HG02943 (cell line): ENCODE data around the gene RTP3.

Experiments
- ATAC-seq: cut with Tn5 transposase; IDR thresholded peaks from one replicate; pipeline ENCODE4 v1.9.1; 2021; ENCODE audit warnings: mild to moderate bottlenecking, low read depth, moderate library complexity; ENCODE audit not compliant: unreplicated experiment

The RTP3 gene

DNA sequence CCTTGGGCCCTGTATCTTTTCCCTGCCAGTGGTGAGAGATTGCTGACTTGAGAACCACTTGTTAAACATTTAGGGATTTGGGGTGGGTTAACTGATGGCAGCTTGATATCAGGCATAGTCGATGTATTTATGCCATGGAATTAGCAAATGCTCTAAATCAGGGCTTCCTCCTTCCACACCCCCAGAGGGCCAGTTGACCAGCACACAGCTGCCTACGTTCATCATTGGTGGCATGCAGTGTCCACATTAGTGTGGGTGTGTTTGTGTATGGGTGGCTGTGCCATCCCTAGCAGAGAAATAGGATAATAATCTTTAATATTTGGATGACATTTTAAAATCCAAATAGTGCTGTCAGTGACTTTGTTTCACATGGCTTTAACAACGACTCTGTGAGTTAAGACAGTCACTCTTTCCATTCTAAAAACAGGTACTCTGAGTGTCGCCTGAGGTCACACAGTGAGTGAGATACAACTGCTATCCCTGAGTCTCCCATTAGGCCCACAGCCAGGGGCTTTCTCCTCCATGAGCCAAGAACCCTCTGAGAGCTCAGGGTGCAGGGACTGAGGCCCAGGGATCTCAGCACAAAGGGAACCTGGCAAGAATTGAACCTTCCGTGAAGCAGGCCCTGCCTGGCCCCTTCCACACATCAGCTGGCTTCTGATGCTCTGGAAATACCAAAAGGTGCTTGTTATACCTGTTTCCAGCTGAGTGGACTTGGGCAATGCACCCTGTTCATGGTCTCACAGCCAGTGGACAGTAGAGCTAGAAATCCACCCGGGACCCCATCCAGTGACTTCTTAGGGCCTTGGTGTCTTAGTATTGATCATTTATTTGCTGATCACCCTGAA is 28.8 kb upstream of the RTP3 start:
- ATAC-seq, result no peak

DNA sequence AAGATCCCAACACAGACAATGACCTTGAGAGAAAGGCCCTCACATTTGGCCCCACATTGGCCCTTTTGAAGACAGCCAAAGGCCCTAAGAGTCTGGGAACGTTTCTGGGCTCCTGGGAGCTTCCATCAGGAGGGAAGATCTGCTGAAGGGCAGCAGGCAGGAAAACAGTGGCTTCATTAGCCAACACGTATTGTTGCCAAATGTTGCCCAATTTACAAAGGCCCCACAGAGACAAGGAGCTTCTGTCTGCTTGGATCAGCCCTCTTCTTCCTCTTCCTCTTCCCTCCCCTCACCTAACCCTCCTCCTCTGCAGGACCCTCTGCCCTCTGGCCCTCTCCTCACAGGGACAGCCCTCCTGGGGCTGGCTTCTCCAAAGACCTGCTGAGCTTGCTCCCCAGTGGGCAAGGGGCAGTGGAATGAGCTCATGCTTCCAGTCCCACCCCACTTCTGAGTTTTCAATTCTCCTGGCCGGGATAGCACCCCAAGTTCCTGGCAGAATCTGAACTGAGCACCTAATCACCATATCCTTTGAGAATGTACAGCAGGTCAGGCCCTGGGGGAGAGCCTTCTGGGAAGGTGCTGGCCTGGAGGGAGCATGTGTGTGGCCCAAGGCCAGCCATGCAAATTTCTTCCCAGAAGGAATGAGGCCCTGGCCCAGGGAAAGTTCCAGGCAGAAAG is 28.0 kb upstream of the RTP3 start:
- no peak for ATAC-seq

DNA sequence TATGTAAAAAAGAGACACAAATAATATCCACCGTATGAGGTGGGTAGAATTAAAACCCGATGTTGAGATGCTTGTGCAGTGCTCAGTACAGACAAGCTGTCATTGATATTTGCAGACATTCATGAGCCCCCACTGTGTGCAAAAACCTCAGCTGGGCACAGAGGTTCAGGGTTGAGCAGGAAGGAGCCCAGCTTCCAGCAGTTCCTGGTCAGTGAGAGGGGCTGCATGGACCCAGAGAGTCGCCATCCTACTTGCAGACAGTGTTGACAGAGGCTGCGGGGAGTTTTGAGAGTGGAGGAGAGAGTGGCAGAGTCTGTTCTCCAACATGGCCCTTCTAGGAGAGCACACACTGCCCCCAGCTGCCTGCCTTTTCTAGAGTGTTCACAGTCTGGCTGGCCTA is 26.9 kb upstream of the RTP3 start:
- ATAC-seq, result no peak

DNA sequence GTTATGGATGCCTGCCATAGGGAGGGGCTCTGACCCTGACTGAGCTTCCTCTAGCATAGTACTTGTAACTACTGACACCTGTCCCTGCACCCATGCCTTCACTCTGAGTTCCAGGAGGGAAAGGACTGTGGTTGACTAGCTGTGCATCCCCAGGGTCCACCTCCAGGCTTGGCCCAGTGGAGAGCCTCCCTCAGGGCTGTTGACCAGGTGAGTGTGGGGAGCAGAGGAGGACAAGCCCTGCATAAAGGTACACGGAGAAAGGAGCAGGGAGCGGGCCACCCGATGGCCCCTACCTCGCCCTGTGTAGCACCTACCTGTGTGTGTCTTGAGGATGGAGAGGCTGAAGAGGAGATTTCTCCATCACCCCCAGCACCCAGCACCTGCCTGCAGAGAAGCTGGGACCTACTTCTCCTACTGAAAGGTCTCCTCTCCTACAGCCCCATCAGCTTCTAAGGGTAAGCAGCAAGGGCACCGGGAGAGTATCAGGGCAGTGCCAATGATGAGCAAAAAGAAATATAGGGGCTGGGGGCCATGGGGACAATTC is 26.3 kb upstream of the RTP3 start:
- ATAC-seq, result no peak

DNA sequence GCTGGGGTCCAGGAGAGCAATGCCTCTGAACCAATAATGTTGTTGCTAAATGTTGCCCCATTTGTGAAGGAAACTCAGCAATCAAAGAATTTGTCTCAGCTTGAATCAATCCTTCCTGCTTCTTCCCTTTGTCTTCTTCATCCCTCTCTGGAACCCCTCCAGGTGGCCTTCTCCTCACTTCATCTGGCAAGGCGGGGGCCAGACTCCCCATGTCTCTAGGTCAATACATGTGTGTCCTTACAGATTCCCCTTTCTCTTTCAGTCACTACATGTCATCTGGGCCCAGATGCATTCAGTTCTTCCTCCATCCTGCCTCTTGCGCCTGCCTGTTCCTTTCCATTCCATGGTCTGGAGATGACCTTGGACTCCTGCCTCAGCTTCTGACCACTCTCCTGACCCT is 25.0 kb upstream of the RTP3 start:
- ATAC-seq, result no peak

DNA sequence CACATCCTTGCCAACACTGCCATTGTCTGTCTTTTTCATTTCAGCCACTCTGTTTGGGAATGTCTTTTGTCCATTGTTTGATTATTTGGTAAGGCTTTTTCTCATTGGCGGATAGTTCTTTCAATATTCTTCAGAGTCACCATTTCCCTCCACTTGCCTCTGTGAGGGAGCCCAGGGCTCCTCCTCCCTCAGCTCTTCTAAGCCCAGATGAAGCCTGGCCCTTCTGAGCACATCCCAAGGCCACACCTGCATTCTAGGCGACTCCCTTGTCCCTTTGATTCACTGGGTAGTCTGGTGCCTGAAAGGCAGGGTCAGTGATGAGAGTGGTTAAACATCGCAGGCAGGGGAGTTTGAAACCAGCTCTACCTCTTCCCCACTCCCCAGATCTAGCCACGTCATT is 20.6 kb upstream of the RTP3 start:
- ATAC-seq, result no peak

DNA sequence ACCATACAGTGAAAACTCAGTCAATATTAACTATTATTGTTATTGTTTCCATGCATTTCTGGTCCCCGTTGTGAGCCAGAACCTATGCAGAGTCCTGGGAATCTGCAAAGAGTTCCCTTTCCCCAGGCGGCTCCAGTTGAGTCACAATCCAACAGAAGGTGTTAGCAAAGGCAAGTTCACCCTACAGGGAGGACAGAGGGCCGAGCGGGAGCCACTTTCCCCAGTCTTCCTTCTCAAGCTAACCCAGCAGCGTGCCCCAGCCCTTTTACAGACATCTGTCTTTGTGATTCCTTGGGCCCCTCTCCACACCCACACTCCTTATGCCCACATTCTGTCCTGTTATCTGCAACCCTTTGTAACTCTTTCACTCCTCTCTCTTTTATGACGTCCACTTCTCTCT is 20.0 kb upstream of the RTP3 start:
- no peak for ATAC-seq

DNA sequence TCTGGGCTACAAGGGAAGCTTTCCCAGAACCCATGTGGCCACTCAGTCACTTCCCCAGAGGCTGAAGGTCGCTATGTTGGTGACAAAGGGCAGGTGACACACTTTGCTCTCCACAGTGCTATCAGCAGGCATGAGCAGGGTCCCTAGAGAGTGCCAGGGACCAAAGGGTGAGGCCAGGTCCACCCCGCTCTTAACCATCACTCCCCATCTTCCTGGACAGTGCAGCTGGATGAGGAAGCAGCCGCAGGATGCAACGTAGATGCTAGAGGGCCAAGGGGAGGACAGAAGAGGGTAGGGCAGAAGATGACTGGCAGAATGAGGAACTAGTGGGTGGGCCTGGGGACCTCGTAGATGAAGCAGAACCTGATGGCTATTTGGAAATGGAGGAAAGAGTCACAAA is 19.4 kb upstream of the RTP3 start:
- no peak for ATAC-seq

DNA sequence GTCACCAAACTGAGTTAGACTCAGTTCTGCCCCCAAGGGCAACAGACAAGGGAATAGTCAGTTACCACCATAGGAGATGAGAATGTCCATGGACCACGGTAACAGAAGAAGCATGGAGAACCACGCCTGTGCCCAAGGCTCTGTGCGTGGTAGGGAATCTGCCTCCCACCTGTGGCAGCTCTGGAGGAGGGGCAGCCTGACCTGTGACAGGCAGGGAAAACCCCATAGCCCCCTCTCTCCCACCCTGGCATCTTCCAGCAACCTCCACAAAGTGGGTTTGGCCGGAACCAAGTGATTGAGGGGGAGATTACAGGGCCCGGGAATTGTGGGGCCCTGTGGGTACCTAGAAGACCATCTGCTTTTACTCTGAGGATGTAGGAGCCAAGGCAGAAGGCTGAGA is 18.8 kb upstream of the RTP3 start:
- no peak for ATAC-seq

DNA sequence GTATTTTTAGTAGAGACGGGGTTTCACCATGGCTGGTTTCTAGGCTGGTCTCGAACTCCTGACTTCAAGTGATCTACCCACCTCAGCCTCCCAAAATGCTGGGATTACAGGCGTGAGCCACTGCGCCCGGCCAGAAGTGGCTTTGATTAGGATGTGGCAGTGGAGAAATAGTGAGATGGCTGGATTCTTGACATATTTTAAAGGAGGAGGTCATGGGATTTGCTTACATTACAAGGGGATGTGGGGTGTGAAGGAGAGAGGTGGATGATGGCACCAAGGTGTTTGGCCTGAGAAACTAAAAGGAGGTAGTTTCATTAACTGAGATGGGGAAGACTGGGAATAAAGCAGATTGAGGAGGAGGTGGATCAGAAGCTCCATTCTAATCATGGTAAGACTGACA is 18.1 kb upstream of the RTP3 start:
- no peak for ATAC-seq

DNA sequence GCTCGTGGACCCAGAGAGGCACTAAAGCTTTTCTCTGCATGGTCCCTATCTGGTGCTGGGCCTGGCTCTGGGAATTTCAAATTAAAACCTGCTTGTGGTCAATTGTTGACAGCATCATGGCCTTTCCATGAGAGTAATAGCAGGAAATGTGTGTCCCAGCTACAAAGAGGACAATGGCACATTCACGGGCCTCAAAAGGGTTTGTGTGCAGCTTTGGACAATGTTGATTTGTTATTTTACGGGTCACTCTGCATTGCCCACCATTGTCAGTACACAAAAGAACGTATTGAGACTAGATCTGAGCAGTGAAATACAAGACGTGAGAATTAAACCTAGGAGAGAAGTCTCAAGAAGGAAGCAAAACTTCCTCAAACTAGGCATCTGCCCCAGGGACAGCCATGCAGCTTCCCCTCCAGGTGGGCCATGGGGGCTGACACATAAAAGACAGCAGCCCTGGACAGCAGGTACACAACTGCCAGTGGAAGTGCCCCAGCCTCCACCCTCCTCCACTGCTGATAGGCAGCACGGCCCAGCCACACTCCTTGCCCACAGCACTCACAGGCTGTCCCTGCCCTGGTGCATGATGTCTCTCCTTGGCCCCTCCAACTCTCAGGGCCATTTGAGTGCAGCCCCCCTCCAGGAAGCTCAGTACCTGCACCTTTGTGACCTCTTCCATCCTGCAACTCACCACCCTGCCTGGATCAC is 17.1 kb upstream of the RTP3 start:
- ATAC-seq, result no peak

DNA sequence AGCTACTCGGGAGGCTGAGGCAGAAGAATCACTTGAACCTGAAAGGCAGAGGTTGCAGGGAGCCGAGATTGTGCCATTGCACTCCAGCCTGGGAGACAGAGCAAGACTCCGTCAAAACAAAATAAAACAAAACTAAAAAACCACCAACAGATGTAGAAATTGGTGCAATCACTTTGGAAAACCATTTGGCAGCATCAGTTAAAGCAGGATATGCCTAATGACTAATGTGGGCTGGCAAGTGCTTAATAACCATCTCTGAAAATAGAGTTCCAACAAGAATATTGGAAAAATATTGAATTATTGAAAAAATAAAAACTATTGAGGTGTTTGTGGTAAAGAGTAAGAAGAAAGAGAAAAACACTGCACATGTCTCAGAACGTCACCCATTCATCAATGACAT is 16.1 kb upstream of the RTP3 start:
- no peak for ATAC-seq

DNA sequence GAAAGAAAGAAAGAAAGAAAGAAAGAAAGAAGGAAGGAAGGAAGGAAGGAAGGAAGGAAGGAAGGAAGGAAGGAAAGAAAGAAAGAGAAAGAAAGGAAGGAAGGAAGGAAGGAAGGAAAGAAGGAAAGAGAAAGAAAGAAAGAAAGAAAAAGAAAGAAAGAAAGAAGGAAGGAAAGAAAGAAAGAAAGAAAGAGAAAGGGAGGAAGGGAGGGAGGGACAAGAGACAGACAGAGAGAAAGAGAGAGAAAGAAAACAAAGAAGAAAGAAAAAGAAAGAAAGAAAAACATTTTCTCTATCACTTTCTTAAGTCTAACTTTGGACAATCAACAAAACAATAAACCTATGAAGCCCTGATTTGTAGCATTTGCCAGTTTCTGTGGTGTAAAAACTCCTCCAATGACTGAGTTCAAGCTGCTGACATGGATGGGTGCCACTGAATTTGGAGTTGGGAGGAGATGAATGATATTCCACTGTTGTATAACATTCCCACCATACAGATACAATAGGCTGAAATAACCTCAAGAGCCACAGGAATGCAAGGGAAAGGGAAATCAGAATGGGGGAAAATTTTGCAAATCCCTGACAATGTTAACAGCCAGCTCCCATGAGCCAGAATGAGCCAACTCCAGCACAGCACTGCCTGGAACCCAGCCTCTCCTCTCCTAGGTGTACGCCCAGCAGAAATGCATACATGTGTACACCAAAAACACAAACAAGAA is 15.0 kb upstream of the RTP3 start:
- ATAC-seq, result no peak

DNA sequence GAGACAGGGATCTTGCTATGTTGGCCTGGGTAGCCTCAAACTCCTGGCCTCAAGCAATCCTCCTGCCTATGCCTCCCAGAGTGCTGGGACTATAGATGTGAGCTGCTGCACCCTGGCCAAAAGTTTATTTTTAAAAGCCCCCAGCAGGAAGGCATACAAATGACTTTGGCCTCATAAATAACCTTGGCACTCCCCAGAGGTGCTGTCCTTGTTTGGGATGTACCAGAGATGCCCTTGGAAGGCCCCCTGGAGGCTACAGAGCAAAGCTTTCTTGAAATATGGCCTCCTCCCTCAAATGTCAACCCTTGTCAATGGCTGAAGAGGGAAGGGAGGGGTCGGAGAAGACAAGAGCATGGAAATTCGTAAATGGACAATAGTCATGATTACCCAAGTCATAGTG is 14.0 kb upstream of the RTP3 start:
- ATAC-seq, result no peak

DNA sequence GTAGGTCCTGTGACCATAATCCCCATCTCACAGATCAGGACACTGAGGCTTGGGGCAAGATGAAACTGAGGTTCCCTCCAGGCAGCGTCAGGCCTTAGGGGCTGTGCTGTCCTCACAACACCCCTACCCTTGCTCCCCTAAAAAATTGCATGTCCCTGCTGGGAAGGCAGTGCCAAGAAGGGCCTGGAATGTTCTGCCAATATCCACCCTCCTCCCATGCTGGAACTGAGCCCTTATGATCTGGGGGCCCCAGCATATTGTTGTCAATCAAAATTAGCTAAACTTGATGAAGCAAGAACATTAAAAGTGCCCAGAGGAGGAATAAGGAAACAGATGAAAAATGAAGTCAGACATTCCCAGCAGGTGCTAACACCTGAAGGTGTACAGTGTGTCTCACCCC is 13.4 kb upstream of the RTP3 start:
- no peak for ATAC-seq

DNA sequence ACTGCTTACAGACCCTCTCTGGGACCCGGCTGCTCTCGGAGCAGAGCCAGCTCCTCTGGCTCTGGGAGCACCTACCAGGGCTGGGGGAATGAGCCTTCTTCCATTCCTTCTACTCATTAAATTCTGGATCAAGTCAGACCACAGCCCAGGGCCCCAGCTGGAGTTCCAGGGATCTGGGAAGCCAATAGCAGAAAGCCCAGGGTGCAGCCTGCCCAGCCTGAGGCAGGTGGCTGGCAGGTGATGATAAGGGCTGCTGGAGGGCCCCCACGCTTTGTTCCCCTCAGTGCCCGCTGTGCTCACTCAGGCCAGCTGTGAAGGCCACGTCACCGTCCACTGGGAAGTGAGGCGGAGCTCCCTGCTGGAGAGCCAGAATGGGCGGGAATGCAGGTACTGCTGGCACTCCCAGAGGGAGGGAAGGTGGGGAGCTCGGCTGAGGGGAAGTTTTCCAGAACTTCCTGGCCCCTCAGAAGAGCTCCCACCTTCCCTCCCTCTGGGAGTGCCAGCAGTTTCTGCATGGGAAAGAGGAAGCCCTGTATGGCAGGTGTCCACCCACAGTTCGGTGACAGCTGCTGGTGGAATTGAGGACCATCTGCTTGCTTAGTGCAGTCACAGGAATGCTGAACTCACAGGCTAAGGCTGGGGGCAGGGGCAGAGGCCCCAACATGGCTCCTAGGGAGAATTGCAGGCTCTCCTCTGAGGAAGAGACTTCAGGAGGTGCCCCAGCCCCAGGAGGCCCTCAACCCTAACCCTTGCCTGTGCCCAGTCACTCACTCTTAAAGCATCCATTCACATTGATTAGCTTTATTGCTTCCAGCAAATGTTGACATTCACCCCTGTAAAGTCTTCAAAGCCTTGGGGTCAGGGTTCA is 12.6 kb upstream of the RTP3 start:
- ATAC-seq, result no peak

DNA sequence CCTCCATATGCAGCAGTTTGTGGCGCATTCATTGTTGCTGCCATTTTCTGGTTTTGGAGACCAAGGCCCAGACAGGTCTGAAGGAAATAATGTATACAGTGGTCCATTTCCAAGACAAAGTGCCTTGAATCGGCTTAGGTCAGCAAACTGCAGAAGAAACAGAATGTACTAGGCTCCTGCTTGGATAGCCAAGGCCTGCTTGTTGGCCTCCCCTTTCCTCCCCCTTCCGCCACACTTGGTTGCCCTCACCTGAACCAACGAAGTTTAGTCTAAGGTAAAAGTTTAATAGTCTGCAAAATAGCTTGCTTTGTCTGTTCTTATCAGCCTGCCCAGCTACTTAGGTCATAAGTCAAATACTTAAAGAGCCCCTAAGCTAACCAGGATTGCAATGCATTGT is 12.0 kb upstream of the RTP3 start:
- no peak for ATAC-seq

DNA sequence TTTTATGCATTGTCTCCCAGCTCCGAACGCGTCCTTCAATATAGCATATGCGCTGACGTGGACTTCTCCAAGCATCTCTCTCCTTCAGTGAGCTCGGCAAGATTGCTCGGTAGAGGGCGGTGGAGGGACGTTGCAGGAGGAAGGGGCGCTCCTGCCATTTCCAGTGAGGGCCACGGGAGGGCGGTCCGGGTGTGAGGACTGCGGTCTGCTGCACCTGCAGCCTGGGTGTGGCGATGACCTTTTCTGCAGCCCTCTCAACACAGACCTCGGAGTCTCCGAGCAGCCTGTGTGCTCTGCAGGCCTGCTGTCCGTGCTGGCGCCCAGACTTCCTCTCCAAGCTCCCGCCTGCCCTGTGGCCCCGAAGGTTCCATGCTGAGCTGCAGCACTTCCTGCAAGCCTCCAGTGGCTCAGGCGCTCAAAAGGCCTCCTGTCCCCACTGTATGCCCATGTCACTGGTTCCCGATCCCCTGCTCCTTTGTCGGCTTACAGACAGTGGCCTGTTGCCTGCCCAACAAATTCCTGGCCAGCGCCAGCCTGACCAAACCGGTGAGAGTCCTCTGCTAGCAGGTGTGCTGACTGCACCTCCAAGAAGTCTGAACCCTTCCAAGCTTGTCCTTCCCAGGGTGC is 8.9 kb upstream of the RTP3 start:
- peak; percentile 86 for ATAC-seq

DNA sequence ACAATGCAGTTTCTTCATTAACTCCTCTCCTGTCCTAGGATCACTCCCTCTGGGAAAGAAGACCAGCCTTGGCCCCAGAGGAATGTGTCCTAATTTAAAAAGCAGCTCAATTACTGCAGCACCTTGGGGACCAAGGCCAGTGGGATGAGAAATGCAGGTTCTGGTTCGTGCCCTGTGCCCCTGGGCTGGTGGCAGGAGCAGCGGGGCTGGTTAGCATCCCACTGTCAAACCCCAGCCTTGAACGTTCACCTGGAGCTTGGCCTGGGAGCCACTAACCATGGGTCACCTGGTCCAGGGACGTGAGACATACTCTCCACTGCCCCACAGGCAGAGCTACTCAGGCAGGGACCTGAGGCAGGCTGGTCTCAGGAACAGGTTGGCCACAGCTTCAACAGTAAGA is 8.4 kb upstream of the RTP3 start:
- no peak for ATAC-seq
